ENCODE measurements around the gene SULT1E1.

The SULT1E1 gene

GRCh38 chr4:69855822-69856221 is 4.1 kb downstream of the SULT1E1 start:
- H3K27me3 ChIP-seq = no peaks in the 10 kb centered on the region
- no peaks in the 10 kb centered on the region for H3K9me3 ChIP-seq
- no peak for DNase-seq
- no peaks in the 10 kb centered on the region for H3K4me1 ChIP-seq
- H3K4me3 ChIP-seq (ENCODE audit: low read depth, low read length) = no peak overlapping the region
- H3K36me3 ChIP-seq = no peaks in the 10 kb centered on the region
- TF ChIP-seq, protein P1, sequence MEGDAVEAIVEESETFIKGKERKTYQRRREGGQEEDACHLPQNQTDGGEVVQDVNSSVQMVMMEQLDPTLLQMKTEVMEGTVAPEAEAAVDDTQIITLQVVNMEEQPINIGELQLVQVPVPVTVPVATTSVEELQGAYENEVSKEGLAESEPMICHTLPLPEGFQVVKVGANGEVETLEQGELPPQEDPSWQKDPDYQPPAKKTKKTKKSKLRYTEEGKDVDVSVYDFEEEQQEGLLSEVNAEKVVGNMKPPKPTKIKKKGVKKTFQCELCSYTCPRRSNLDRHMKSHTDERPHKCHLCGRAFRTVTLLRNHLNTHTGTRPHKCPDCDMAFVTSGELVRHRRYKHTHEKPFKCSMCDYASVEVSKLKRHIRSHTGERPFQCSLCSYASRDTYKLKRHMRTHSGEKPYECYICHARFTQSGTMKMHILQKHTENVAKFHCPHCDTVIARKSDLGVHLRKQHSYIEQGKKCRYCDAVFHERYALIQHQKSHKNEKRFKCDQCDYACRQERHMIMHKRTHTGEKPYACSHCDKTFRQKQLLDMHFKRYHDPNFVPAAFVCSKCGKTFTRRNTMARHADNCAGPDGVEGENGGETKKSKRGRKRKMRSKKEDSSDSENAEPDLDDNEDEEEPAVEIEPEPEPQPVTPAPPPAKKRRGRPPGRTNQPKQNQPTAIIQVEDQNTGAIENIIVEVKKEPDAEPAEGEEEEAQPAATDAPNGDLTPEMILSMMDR (IDR thresholded peaks at IDR 0.05; ENCODE audit: low read depth, low read length) = no peak

DNA sequence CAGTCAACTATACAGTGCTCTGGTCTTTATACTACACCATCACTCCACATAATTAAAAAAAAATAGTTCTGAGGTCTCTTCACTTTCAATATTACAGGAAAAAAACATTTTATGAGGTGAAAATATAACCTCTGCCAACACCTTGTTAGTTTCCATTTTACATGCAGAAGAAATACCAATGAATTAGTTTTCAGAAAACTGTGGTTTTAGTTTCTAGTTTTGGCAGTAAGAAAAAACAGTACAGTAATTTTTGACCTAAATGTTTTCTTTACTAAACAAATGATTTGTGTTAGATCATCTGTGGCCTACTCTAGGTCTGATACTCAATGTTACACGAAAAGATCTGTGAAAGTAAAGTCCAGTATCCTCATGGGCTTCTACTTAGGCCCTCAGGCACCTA is 10.0 kb downstream of the SULT1E1 start:
- Histone ChIP-seq H3K4me1 (no peaks in the 10 kb centered on the region), H3K27me3 (no peaks in the 10 kb centered on the region), H3K36me3 (no peaks in the 10 kb centered on the region), H3K9me3 (no peaks in the 10 kb centered on the region), H3K4me3 (ENCODE audit: low read depth, low read length) (no peak overlapping the region)
- TF ChIP-seq, protein P1 (IDR thresholded peaks at IDR 0.05; ENCODE audit: low read depth, low read length) = no peak
- DNase-seq = no peak

DNA sequence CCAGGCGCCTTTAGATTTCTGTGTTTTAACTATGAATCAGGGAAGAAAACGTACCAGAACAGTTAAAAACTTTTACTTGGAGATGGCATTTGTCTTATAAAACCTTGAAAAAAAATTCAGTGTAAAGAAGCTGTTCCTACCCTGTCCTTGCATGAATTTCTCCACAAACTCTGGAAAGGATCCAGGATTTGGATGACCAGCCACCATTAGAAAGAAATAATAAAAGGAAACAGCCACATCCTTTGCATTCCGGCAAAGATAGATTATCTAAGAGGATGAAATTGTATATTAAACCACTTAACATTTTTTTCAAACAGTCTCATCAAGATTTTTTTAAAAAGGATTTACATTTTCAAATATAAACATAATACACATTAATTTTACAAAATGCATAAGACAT is 10.6 kb downstream of the SULT1E1 start:
- TF ChIP-seq, protein P1 (IDR thresholded peaks at IDR 0.05; ENCODE audit: low read depth, low read length) = no peak
- no peak for DNase-seq
- Histone ChIP-seq H3K27me3 (no peaks in the 10 kb centered on the region), H3K4me3 (ENCODE audit: low read depth, low read length) (no peak overlapping the region), H3K36me3 (no peaks in the 10 kb centered on the region), H3K4me1 (no peaks in the 10 kb centered on the region), H3K9me3 (no peaks in the 10 kb centered on the region)

DNA sequence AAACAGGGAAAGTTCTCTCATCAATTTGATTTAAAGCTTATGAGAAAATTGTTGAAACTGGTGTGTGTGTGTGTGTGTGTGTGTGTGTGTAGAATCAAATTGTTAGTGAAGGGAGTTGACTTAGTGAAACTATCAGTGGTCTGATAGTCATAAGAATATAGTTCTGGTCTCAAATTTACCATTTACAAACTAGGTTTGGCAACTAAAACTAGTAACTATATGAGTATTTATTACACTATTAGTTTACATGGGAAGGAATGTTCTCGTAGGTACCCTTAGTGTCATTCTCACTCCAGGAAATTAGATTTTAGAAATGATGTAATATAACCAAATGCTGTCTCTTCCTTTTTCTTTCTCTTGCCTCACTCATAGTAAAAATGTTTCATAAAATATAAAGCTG is 11.9 kb downstream of the SULT1E1 start:
- Histone ChIP-seq H3K9me3 (no peaks in the 10 kb centered on the region), H3K27me3 (no peaks in the 10 kb centered on the region), H3K4me1 (no peaks in the 10 kb centered on the region), H3K36me3 (no peaks in the 10 kb centered on the region), H3K4me3 (ENCODE audit: low read depth, low read length) (no peak overlapping the region)
- TF ChIP-seq, protein P1 (IDR thresholded peaks at IDR 0.05; ENCODE audit: low read depth, low read length) = no peak
- no peak for DNase-seq

DNA sequence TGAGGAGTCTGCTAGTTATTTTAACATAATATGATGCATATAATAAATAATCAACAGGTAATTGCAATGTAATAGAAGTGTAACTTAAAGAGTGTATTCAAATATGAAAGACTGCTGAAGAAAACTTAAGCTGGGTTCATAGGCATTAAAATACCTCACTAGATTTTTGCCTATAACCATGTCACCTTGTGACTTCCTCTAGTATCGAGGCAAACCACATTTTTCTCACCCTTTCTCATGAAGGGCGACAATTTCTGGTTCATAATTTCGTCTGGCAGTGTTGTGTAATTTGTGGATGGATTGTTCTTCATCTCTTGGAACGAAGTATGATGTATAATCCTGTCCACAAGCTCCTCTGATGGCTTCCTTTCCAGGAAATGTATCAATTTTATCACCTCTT is 16.0 kb downstream of the SULT1E1 start:
- H3K36me3 ChIP-seq = no peaks in the 10 kb centered on the region
- no peaks in the 10 kb centered on the region for H3K4me1 ChIP-seq
- TF ChIP-seq, protein P1 (IDR thresholded peaks at IDR 0.05; ENCODE audit: low read depth, low read length) = no peak
- DNase-seq = no peak
- H3K4me3 ChIP-seq (ENCODE audit: low read depth, low read length) = no peak overlapping the region
- no peaks in the 10 kb centered on the region for H3K9me3 ChIP-seq
- no peaks in the 10 kb centered on the region for H3K27me3 ChIP-seq

DNA sequence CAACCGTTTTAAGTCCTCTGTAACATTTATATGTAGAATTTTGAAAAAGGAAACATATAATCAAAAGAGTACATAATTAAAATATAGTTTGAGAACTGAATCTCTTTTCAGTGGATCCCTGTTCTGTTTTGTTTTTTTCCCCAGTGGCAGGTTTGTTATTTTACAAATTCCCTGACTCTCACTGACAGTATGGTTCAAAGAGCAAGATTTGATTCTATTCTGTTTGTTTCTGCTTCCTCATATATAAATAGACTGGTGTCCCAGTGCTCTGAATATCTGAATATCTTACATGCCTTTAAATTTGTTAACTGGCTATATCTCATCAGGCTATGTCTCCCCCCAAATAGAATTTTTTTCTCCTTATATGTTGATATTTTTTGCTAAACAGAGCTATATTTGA is 16.6 kb downstream of the SULT1E1 start:
- no peaks in the 10 kb centered on the region for H3K9me3 ChIP-seq
- DNase-seq = no peak
- no peak overlapping the region for H3K4me3 ChIP-seq (ENCODE audit: low read depth, low read length)
- no peaks in the 10 kb centered on the region for H3K27me3 ChIP-seq
- no peaks in the 10 kb centered on the region for H3K36me3 ChIP-seq
- H3K4me1 ChIP-seq = no peaks in the 10 kb centered on the region
- TF ChIP-seq, protein P1 (IDR thresholded peaks at IDR 0.05; ENCODE audit: low read depth, low read length) = no peak

Data from BE2C (cell line).